Astrocyte of the cerebellum (primary cell): Measurements from ENCODE around the gene NECTIN2.
A peak's percentile ranks its signal among the peaks of the same experiment; 100 is the strongest.

Experiments used
- DNase-seq: peaks from one replicate; pipeline ENCODE4 v3.0.0-alpha.2; 2011; ENCODE audit warnings: low read depth
- H3K4me3 ChIP-seq: 2 replicates; pipeline ENCODE4 v1.5.1; 2011; ENCODE audit warnings: mild to moderate bottlenecking, low read depth, low read length, moderate library complexity
- CTCF ChIP-seq: IDR thresholded peaks from 2 replicates; pipeline ENCODE4 v1.5.1; 2012; ENCODE audit warnings: low read length, low read depth, moderate library complexity, mild to moderate bottlenecking; ENCODE audit errors: missing control alignments
- in situ Hi-C: cut with HindIII; loops from 2 replicates; pipeline ENCODE4 v1.10.0; 2017; ENCODE audit warnings: low sequenced_read_pairs

The NECTIN2 gene

GRCh38 chr19:44891016-44891882 lies 45.2 kb downstream of the NECTIN2 start, which contains the start of gene TOMM40:
Gene TOMM40, plus strand, starts transcription at chr19:44891254. Its CDS starts 162 bp downstream, at chr19:44891416.
- no peak for DNase-seq
- TF ChIP-seq CTCF = peak; percentile 9
- peak within 1 kb of the TSS; percentile 78 for H3K4me3 ChIP-seq
- in situ Hi-C loops = no loop called here

GRCh38 chr19:44892932-44893331 lies 46.8 kb downstream of the NECTIN2 start:
- H3K4me3 ChIP-seq = no peak overlapping the region
- DNase-seq = no peak
- in situ Hi-C loops = no loop called here
- TF ChIP-seq CTCF = no peak

- no peak overlapping the region for H3K4me3 ChIP-seq
- TF ChIP-seq CTCF = no peak
- in situ Hi-C loops = no loop called here
- no peak for DNase-seq
Observed at GRCh38 chr19:44893332-44894051, 47.4 kb downstream of the NECTIN2 start.

GRCh38 chr19:44894052-44894400 lies 47.9 kb downstream of the NECTIN2 start:
- DNase-seq = no peak
- H3K4me3 ChIP-seq = no peak overlapping the region
- TF ChIP-seq CTCF = no peak
- in situ Hi-C loops = no loop called here

- in situ Hi-C loops = no loop called here
- no peak overlapping the region for H3K4me3 ChIP-seq
- no peak for DNase-seq
- no peak for TF ChIP-seq CTCF
Observed at GRCh38 chr19:44894946-44895345, 48.8 kb downstream of the NECTIN2 start.

GRCh38 chr19:44897835-44898234 lies 51.7 kb downstream of the NECTIN2 start:
- no peak for TF ChIP-seq CTCF
- no peak overlapping the region for H3K4me3 ChIP-seq
- no peak for DNase-seq
- in situ Hi-C loops = no loop called here
